Uterus (tissue), 2 donors: ENCODE measurements around the gene IGFBP3.

Source experiments
- POLR2A ChIP-seq, 2 donors: fragments of 450-650 bp; IDR thresholded peaks; one replicate each; pipeline ENCODE4 v1.6.1; 2016; ENCODE audit warnings: antibody characterized with exemption in 2 of 2, mild to moderate bottlenecking in 1 of 2, moderate library complexity in 1 of 2
- TF ChIP-seq, protein P1 (sequence below), 4 experiments: fragments of 200-600 bp in 2 of 4; fragments of 450-650 bp in 2 of 4; sonication (generic) in 2 of 4; IDR thresholded peaks; one replicate each; pipeline ENCODE4 v1.5.1; 2016 to 2019; ENCODE audit warnings: antibody characterized with exemption in 4 of 4, mild to moderate bottlenecking in 2 of 4, moderate library complexity in 1 of 4

DNA sequence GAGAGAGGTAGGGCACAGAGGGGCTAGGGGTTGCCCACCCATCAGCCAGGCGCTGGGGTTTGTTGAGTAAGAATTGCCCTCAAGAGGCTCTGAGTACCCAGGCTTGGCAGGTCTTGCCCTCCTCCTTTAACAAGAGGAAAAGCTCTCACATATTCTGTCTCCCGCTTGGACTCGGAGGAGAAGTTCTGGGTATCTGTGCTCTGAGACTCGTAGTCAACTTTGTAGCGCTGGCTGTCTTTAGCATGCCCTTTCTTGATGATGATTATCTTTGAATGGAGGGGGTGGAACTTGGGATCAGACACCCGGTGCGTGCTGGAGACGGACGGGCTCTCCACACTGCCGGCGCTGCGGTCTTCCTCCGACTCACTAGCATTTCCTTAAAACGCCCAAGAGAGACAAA lies 4.0 kb downstream of the IGFBP3 start:
- TF ChIP-seq, protein P1, sequence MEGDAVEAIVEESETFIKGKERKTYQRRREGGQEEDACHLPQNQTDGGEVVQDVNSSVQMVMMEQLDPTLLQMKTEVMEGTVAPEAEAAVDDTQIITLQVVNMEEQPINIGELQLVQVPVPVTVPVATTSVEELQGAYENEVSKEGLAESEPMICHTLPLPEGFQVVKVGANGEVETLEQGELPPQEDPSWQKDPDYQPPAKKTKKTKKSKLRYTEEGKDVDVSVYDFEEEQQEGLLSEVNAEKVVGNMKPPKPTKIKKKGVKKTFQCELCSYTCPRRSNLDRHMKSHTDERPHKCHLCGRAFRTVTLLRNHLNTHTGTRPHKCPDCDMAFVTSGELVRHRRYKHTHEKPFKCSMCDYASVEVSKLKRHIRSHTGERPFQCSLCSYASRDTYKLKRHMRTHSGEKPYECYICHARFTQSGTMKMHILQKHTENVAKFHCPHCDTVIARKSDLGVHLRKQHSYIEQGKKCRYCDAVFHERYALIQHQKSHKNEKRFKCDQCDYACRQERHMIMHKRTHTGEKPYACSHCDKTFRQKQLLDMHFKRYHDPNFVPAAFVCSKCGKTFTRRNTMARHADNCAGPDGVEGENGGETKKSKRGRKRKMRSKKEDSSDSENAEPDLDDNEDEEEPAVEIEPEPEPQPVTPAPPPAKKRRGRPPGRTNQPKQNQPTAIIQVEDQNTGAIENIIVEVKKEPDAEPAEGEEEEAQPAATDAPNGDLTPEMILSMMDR (IDR thresholded peaks at IDR 0.05): no peak
- TF ChIP-seq POLR2A (IDR thresholded peaks at IDR 0.05): no peak
